GM18870 (cell line): Measurements from ENCODE around the gene PLPP2.

ENCODE experiments used
- ATAC-seq: cut with Tn5 transposase; IDR thresholded peaks from one replicate; pipeline ENCODE4 v1.9.1; 2021; ENCODE audit warnings: moderate library complexity; ENCODE audit not compliant: unreplicated experiment

PLPP2 gene

DNA sequence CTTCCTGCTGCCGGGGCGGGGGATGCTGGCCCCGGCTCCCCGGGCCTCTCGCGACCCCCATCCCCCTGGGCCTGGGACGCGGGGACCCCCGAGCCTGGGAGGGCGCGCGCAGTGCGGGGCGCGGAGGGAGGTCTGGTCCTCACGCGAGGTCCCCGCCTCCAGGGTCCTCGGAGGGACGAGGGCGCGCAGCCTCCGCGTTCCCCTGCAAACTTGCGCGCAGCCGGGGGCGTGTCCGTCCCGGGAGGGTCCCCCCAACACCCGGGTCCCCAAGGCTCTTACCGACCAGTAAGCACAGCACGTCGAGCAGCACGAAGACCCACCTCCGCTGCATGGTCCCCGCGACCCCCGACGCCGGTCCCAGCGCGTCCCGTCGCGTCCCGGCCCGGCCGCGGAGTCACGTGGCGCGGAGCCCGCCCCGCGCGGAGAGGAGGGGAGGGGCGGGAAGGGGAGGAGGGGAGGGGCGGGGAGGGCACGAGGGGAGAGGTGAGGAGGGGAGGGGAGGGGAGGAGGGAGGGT lies at the start of gene PLPP2:
Gene PLPP2, minus strand, starts transcription at position 398 of the 516 bp plus-strand sequence. Its CDS starts 67 bp downstream, at position 331.
- ATAC-seq, result no peak

DNA sequence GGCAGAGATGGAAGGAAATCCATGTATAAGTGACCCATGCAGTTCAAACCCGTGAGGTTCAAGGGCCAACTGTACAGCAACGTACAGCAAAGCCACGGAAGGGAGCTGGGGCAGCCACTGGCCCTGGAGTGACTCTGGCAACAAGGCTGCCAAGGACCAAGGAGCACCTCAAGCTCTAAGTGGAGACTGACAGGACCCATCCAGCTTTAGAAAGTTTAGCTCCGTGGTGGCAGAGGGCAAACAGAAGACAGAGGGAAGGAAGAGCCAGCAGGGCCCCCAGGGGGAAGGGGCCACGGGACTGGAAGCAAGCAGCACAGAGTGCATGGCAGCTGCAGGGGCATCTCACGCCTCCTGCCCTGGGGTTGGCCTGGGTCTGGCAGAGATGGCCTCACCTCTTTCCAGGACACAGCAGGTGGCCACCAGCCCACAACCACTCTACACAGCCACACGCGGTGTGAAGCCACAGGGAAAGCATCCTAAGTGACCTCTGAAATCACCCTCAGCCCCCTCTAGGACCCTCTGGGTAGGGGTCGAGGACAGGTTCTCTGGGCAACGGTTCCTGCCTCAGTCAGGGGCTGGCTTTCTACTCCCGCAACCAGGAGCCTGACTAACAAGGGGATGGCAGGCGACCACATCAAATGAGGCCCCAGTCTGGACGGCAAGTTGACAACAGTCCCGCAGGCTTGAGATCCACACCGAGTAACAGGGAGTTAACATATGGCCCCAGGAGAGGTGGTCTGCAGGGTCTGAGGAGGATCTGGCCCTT lies 49.6 kb upstream of the PLPP2 start:
- ATAC-seq, result no peak

DNA sequence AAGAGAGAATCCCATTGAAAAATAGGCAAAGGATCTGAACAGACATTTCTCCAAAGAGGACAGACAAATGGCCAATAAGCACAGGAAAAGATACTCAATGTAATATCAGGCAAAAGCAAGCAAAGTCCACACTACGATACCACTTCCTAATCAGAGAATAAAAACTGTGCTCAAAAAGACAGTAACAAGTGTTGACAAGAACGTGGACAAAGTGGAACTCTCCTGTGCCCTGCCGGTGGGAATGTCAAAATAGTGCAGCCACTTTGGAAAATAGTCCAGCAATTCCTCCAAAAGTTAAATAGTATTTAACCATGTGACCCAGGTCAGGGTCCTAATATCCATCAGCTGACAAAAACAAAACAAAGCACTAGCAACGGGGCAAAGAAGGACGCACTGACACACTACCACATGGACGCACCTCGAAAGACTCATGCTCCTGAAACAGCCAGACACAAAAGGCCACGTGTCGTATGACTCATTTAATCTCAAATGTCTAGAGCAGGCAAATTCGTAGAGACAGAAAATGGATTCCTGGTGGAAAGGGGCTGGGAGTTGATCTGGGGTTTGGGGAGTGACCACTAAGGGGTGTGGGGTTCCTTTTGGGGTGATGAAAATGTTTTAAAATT lies 48.2 kb upstream of the PLPP2 start:
- no peak for ATAC-seq

DNA sequence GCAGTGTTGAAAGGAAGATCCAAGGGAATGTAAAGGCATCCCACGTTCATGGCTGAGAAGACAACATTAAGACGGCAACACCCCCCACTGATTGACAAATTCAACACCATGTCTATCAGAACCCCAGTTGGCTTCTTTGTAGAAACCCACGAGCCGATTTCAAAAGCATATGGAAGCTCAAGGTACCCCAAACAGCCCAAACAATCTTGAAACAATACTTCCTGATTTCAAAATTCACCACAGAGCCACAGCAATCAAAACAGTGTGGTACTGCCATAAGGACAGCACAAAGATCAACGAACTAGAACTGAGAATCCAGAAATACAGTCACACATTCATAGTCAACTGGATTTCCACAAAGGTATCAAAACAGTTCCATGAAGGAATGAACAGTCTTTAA lies 47.2 kb upstream of the PLPP2 start:
- ATAC-seq, result no peak

DNA sequence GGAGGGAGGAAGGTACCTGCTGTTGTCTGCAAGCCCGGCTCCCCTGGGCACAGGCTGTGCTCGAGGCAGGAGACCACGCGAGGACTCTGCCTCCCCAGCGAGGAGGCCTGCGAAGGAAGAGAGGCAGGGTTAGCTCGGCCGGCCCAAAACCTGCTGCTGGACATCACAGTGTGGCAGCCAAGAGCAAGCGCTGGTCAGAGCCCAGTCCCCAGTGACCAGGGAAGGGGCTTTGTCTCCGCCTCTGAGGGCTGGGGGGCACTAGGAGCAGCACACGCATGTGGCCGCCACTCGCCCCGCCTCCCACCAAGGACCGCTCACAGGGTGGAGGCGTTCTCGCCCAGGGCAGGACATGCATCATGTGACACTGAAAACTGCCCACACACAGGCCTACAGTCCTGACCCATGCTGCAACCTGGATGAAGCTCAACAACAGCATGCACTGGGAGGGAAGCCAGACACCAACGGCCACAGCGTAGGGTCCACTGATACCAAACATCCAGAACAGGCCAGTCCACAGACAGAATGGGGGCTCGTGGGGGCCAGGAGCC lies 44.9 kb upstream of the PLPP2 start:
- ATAC-seq, result no peak

DNA sequence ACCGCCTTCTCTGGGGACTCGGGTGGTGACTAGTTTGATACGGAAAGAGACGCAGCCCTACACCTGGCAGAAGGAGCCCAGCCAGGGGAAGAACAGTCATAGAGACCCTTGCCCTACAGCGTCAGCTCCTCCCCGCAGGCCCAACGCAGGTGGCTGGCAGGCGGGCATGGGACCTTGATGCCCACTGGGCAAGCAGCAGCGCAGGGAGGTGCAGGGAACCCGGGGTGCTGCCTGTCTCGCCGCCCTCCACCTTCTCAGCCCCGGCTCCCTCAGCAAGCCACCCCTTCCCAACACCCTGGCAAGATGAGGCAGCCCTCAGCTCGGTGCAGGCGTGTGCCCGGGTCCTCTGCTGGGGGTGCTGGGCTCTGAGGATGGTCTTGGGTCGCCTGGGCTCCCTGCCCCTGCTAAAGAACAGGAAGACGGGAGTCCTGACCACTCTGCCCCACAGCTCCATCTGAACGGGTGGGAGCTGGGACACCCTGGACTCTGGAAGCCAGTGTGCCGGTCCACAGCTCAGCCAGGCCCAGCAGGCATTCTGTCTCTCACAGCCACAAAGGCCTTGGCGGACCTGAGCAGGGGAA lies 44.4 kb upstream of the PLPP2 start:
- no peak for ATAC-seq

DNA sequence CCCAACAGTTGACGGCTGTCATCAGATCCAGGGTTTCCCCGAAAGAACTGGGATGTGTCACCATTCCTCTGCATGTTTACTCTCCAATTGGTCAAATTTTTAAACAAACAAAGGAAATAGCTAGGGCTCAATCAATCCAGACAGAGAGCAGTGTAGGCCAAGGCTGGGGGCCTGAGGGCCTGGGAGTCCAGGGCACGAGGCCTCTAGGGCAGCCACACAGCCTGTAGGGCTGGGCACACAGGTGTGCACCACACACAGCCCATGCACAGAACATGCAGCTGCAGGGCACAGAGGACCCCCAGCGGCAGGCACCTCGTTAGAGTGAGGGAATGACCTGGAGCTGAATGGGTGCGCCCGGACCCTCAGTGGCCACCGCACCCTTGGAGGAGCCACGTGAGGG lies 43.9 kb upstream of the PLPP2 start:
- no peak for ATAC-seq

DNA sequence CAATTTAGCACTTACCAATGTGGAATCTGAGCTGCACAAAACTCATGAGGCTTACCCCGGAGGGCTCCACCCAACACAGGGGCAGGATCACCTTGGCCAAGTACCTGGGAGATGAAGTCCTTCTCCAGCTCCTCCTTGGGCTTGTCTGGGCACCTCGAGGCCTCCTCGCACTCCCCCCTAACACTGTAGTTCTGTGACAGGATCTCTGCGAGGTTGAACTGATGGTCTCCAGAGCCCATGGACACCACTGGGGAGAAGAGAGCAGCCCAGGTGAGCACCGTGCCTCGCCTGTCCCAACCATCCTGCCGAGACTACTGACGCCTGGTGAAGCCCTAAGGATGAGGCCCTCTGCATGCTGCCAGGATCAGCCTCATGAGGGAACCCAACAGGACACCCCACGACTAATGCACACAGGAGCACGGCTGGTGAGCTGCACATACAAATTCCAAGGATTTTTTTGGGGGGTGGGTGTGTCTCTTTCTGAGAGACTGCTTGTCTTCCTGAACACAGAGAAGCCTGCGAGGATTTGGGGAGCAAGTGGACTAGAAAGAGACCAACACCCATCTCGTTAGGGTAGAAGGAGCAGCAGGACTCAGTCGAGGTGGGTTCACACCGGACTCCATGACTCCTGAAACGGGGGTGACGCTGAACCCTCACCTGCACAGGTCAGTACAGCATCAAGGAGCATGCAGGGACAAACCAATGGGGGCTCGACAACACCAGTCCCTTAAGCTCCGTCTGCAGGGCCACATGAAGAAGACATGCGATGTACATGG lies 43.3 kb upstream of the PLPP2 start:
- no peak for ATAC-seq

DNA sequence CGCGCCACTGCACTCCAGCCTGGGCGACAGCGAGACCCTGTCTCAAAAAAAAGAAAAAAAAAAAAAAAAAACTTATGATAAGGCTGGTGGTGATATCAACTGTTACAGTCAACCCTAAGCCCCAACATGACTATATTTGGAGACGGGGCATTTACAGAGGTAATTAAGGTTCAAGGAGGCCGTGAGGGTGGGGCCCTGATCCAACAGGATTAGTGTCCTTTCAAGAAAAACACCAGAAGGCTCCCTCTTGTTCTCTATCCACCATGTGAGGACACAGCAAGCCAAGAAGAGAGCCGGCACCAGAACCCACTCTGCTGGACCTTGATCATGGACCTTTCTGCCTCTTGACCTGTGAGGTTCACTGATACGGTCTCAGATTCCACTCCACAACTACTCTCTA lies 39.3 kb upstream of the PLPP2 start:
- ATAC-seq, result no peak

DNA sequence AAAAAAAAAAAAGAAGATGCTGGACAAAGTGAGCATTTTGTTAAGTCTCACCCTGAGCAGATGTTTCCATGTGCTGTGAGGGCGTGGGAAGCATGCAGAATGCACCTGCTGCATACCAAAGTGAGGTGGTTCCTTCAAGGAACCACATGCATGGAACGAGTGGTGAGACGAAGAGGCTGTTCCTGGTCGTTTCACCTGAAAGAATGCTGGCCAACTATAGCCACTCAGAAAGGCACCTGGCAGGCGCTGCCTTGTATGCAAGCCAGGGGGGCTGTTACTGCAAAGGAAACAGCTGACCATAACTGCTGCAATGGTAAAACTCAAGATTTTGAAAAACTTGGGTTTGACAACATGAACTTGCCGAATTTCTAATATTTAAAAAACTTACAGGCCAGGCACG lies 38.7 kb upstream of the PLPP2 start:
- ATAC-seq, result no peak

DNA sequence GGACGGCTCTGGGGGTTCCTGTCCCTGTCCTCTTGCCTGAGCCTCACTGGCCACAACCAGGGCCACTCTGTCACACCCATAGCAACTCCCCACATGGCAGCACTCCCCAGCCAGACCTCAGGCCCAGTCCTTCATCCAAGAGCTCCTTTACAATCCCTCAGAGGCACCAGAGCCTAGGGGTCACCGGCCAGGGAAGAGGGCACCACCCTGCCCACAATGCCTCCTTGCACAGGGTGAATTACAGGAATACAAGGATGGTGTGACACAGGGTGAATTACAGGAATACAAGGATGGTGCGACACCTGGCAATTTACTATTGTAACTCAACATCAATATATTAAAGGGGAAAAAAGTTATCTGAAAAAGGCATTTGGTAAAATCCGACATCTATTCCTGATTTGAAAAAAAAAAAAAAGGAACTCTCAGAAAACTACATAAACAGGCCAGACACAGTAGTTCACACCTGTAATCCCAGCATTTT lies 36.9 kb upstream of the PLPP2 start:
- no peak for ATAC-seq

DNA sequence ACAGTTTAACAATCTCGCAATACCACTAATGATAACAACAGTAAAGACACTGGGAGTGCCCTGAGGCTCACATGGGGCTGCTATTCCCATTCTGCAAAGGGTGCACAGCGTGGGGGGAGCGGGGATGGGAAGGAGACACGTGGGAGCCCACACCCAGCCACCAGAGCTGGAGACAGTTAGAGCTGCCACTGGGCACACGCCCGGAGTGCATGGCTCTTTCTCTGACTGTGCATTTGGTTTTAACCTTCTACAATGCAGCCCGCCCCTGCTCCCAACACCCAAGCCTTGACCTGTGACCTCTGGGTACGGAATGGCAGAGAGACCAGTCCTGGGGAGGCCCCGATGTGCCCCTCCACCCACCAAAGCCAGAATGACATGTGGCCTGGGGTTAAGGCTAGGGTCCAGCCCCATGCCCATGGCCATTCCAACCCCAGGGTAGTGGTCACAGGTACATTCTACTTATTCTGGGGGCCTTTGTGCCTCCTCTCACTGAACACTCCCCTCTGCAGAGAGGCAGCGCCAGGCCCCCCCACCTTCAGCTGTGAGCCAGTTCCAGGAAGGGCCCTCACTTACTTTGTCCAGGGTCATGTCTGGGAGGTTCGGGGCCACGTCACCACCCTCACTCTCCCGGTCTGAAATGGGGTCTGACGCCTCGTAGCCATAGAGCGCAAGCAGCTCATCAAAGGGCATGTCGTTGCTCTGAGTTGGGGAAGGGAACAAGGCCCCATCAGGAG lies 36.3 kb upstream of the PLPP2 start:
- ATAC-seq, result no peak

DNA sequence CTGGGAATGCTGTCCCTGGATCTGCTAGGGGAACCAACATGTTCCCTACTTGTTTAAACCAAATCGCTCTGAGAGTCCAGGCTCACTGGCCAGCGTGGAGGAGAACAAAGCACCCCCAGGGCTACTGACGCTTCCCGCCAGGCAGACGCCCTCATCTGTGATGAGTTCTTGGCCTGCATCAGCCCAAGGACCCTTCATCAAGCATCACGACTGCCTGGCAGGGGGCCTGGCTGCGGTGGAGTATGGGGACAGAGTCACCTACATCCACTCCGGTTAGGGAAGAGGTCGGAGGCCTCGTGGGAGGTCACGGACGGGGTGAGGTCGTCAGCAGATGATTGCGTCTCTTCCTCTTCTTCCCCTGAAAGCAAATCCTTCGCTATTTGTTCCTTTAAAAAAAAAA lies 35.7 kb upstream of the PLPP2 start:
- no peak for ATAC-seq

DNA sequence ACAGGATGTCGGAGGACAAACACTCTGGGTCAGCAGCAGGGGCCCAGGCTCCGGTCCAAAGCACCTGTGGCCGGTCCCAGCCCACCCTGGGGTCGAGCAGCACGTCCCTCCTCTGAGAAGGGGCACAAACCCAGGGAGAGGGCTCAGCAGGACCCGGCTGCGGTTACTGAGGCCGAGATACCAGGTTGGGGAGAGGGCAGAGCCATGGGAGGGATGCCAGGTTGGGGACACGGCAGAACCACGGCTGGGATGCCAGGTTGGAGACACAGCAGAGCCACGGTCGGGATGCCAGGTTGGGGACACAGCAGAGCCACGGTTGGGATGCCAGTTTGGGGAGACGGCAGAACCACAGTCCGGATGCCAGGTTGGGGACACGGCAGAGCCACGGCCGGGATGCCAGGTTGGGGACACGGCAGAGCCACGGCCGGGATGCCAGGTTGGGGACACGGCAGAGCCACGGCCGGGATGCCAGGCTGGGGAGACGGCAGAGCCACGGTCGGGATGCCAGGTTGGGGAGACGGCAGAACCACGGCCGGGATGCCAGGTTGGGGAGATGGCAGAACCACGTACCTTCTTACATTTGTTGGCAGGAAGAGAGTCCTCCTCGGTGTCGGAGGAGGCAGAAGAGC lies 34.8 kb upstream of the PLPP2 start:
- ATAC-seq, result no peak

DNA sequence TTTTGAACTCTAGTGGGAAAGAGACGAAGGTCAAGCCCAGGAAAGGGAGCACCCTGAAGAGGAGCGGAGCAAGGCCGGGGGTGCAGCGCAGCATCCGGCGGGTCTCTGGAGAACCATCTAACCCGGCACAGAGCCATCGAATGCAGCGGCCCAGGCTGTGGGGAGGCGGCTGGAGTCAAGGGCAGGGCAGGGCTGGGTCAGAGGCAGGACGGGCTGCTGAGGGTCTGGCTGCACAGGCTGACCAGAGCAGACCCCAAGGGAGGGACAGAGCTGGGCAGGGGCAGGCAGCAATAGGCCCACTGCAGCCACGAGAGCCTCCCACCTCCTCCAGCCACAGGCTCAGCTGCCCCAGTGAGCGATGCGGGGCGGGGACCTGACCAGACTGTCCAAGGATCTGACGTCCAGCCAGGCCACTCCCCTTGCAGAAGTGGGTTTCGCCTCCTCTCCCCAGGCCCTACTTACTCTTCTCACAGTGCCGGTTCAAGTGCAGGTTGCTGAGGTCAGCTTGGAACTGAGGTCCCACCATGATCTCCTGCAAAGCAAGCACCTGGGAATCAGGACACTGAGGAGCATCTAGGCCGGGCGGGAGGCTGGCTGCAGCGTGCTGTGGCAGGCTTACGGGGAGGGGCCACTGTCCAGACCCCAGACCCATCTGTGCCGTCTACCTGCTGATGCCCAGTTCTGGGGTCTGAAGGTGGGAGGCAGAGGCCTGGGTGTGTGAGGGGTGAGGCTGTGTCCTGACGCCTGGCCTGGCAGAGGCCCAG lies 34.2 kb upstream of the PLPP2 start:
- no peak for ATAC-seq

DNA sequence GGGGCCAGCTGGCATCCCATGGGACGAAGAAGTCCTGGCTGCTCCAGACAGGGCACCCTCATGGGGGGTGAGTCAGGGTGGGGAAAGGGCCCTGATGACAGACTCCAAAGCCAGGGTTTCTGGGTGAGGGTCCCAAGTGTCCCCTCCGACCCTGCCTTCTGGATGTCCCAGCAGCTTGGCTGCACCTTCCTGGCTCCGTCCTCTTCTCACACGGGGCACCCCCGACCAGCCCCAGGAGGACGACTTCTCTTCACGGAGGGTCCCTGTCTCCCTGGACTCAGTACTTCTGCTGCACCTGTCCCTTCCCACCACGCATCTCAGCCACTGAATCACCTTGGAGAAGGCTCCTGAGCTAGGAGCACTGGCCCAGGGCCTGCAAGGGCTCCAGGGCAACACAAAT lies 33.5 kb upstream of the PLPP2 start:
- no peak for ATAC-seq

DNA sequence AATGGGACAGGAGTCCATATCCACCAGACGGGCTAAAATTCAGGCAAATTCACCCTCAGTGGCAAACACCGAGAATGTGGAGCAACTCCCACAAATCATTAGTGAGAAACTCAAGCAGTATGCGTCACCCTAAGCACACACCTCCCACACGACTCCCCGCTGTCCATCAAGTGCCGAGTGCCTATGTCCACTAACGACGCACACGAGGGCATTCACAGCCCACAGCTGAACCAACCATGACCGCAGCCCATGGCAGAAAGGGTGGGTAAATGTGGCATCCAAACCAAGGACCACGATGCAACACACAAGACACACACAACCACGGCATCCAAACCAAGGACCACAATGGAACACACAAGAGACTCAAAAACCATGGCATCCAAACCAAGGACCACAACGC lies 31.4 kb upstream of the PLPP2 start:
- ATAC-seq, result no peak

DNA sequence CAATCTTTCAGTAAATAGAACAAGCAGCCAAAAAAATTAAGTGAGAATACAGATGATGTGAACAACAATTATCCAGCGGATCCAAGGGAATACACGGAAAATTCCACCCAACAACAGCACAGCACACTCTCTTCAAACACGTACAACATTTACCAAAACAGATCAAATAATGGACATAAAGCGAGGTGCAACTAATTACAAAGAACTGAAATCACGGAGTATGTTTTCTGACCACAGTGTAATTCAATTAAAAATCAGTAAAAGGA lies 27.2 kb upstream of the PLPP2 start:
- no peak for ATAC-seq

DNA sequence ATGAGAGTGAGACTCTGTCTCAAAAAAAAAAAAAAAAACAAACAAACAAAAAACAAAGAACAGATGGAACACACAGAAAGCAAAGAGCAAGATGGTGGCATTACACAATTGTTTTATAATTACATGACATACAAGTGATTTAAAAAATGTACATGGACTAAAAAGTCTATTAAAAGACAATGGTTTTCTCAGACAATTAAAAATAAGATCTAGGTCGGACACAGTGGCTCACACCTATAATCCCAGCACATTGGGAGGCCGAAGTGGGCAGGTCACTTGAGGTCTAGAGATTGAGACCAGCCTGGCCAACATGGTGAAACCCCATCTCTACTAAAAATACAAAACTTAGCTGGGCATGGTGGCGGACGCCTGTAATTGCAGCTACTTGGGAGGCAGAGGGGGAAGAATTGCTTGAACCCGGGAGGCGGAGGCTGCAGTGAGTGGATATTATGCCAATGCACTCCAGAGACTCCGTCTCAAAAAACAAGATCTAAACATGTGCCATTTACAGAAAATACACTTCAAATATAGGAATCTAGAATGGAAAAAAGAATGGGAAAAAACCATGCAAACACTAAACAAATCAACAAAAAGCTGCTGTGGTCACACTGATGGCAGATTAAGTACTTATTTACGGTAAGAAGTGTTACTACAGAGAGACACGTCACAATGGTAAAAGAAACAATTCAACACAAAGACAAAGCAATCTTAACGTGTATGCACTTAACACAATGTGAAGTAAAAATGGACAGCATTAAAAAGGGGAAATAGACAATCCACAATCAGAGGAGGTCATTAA lies 26.7 kb upstream of the PLPP2 start:
- ATAC-seq, result no peak
